Mesodermal cell (in vitro differentiated cells): ENCODE measurements around the gene ASPSCR1.
"Not testable (repeated sequence)": the region's sequence is repeated elsewhere in the genome, so short reads cannot be mapped to it uniquely, and the experiment has no call there.

Experiments
- H3K27ac ChIP-seq: 2 replicates; pipeline ENCODE4 v1.7.0; 2013; ENCODE audit warnings: mild to moderate bottlenecking, low read depth, low read length, moderate library complexity; ENCODE audit not compliant: severe bottlenecking
- H3K36me3 ChIP-seq: 2 replicates; pipeline ENCODE4 v1.7.1; 2013; ENCODE audit warnings: mild to moderate bottlenecking, low read length, moderate library complexity; ENCODE audit not compliant: control insufficient read depth, insufficient read depth
- H3K4me1 ChIP-seq: one replicate; pipeline ENCODE4 v1.7.1; 2013; ENCODE audit warnings: mild to moderate bottlenecking, low read length; ENCODE audit not compliant: insufficient read depth, control insufficient read depth, poor library complexity, severe bottlenecking
- H3K4me3 ChIP-seq: 2 replicates; pipeline ENCODE4 v1.7.0; 2013; ENCODE audit warnings: low read length, control low read depth, mild to moderate bottlenecking; ENCODE audit not compliant: insufficient read depth, poor library complexity, severe bottlenecking; ENCODE audit errors: extremely low read depth
- H3K9me3 ChIP-seq: 2 replicates; pipeline ENCODE4 v1.7.1; 2013; ENCODE audit warnings: mild to moderate bottlenecking, low read length, moderate library complexity; ENCODE audit not compliant: control insufficient read depth
- WGBS, 2 experiments: methylation state at CpG; one replicate each; pipeline ENCODE4 v1.1.5; 2013; ENCODE audit warnings: missing lambda C conversion rate in 2 of 2; ENCODE audit not compliant: insufficient coverage in 2 of 2; 5-methylcytosine and 5-hydroxymethylcytosine counted together

ASPSCR1 gene

DNA sequence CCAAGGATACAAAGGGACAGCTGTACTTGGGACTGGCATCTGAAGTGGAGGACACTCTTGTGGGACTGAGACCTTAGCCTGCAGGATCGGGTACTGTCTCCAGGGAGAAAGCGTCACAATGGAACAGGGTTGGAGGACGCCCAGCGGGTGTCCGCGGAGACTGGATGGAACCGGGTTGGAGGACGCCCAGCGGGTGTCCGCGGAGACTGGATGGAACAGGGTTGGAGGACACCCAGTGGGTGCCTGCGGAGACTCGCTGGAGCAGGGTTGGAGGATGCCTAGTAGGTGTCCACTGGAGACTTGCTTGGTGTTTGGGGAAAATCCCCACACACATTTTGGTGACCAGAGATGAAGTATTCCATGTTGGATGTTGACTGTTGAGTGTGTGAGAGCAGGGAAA, 30.2 kb upstream of the ASPSCR1 start, which contains the start of gene MYADML2:
MYADML2 (minus strand) TSS at position 45 of the 400 bp plus-strand sequence. CDS start 5,492 bp downstream, outside the sequence.
- 91 to 100% methylated on average over 5 to 13 of the region's 13 CpGs for WGBS, 2 experiments
- no peak within 1 kb of the TSS for H3K4me3 ChIP-seq
- no peak within 1 kb of the TSS for H3K27ac ChIP-seq
- no peaks in the 10 kb centered on the region for H3K9me3 ChIP-seq
- no peaks in the 10 kb centered on the region for H3K4me1 ChIP-seq
- no peaks in the 10 kb centered on the region for H3K36me3 ChIP-seq

DNA sequence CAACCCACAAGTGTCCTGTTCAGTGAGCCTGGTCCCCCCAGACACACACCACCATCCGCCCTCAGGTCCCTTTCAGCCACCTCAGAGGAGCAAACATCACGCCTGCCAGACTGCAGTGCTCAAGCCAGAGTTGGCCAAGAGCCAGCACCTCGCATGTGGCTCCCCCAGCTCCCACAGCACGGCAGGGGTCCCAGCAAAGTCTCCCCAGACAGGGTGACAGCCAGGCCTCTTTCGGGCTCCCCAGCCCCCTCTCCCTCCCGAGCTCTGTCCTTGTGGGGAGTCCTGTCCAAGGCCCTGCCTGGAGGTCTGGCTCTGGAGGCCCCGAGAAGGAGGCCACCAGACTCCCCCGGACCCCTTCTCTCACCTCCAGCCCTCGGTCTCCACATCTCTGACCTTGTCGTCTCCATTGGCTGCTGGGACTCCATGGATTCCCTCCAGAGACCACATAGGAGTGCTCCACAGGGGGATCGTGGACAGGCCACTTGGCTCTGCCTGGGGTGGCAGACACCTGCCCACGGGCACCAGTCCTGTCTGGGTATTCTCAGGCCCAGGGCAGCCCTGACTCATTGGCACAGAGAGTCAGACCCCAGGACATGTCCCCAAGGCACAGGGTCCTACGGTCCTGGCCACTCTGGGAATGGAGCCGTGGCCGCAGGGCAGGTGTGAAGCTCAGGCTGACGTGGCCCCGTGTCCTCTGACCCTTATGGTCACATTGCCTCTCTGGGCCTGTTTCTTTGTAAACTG, 28.6 kb upstream of the ASPSCR1 start:
- WGBS, 2 experiments = 86 to 88% methylated on average over 13 to 15 of the region's 17 CpGs
- peaks cover under 1% of the 10 kb centered on the region for H3K36me3 ChIP-seq
- H3K9me3 ChIP-seq = no peaks in the 10 kb centered on the region
- no peak overlapping the region for H3K4me3 ChIP-seq
- H3K4me1 ChIP-seq = no peaks in the 10 kb centered on the region
- no peak overlapping the region for H3K27ac ChIP-seq

DNA sequence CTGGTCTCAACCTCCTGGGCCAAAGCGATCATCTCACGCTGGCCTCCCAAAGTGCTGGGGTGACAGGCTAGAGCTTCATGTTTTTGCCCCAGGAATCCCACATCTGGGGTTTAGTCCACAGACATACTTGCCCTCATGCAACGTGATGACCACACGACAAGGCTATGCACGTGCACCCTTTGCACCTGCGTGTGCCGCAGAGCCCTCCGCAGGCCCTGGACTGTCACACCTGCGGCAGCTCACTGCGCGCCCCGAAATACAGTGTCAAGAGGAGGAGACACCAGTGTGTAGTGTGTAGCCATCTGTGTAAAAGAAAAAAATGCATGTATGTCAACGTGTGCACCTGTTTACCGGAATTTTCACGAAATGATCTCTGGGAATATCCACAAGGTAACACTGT, 26.9 kb upstream of the ASPSCR1 start:
- no peak overlapping the region for H3K27ac ChIP-seq
- WGBS, 2 experiments = 88 to 89% methylated on average over 15 of the region's 15 CpGs
- no peaks in the 10 kb centered on the region for H3K9me3 ChIP-seq
- no peak overlapping the region for H3K4me3 ChIP-seq
- peaks cover 3% of the 10 kb centered on the region for H3K36me3 ChIP-seq
- no peaks in the 10 kb centered on the region for H3K4me1 ChIP-seq

DNA sequence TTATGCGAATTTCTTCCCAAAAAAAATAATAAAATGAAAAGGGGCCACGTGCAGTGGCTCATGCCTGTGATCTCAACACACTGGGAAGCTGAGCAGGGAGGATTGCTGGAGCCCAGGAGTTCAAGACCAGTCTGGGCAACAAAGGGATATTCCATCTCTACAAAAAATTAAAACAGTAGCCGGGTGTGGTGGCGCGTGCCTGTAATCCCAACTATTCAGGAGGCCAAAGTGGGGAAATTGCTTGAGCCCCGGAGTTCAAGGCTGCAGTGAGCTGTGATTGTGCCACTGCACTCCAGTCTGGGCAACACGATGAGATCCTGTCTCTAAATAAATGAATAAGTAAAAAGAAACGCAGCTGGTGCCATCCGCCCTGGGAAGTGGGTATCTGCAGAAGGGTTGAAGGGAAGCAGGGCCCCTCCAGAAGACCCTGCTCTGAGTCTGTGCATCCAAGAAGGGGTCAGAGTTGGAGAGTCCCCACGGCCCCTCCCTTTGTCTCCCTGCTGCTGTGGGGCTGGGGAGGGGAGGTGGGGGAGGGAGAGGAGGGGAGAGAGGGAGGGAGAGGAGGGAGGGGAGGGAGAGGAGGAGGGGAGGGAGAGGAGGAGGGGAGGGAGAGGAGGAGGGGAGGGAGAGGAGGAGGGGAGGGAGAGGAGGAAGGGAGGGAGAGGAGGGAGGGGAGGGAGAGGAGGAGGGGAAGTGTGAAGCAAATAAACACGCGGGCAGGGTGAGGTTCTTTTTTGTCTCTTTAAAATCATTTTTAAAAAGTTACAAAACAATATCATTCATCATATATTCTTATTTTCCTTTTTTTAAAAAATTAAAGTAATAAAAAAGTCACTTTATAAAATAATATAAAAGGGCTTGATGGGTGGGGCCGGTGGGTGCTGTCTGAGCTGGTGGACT, 25.4 kb upstream of the ASPSCR1 start:
- 73 to 82% methylated on average over 6 to 9 of the region's 13 CpGs for WGBS, 2 experiments
- Histone ChIP-seq H3K9me3 (no peaks in the 10 kb centered on the region), H3K4me3 (no peak overlapping the region), H3K36me3 (peaks cover 3% of the 10 kb centered on the region), H3K27ac (no peak overlapping the region), H3K4me1 (no peaks in the 10 kb centered on the region)

DNA sequence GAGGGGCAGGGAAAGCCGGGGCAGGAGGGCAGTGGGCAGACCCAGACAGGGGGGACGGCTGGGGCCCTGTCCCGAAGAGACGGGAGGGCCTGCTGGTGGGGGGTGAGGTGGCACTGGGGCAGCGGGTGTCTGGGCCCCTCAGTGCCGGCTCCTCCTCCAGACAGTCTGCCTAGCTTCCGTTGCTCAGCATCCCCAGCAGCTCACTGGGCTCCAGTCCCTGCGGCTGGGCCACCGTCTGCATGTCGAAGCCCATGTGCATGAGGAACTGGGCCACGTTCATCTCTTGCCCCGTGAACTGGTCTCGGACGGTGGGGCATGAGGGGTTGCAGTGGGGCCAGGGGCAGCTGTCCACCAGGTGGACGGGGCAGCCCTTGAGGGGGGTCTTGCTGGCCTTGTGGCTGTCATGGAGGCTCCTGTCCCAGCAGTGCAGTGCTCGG, 24.6 kb upstream of the ASPSCR1 start:
- WGBS, 2 experiments = 83 to 90% methylated on average over 9 to 14 of the region's 16 CpGs
- H3K27ac ChIP-seq = no peak overlapping the region
- H3K9me3 ChIP-seq = no peaks in the 10 kb centered on the region
- no peaks in the 10 kb centered on the region for H3K4me1 ChIP-seq
- H3K4me3 ChIP-seq = no peak overlapping the region
- peaks cover 3% of the 10 kb centered on the region for H3K36me3 ChIP-seq

DNA sequence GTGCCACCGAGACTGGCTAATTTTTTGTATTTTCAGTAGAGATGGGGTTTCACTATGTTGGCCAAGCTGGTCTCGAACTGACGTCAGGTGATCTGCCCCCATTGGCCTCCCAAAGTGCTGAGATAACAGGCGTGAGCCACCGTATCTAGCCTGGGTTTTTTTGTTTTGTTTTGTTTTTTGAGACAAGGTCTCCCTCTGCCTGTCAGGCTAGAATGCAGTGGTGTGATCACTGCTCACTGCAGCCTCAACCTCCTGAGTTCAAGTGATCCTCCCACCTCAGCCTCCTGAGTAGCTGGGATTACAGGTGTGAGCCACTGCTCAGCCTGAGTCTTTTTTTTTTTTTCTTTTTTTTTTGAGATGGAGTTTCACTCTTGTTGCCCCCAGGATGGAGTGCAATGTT, 24.0 kb upstream of the ASPSCR1 start:
- H3K4me1 ChIP-seq, H3K36me3 ChIP-seq: not testable (repeated sequence)
- 73 to 80% methylated on average over 3 to 5 of the region's 5 CpGs for WGBS, 2 experiments

DNA sequence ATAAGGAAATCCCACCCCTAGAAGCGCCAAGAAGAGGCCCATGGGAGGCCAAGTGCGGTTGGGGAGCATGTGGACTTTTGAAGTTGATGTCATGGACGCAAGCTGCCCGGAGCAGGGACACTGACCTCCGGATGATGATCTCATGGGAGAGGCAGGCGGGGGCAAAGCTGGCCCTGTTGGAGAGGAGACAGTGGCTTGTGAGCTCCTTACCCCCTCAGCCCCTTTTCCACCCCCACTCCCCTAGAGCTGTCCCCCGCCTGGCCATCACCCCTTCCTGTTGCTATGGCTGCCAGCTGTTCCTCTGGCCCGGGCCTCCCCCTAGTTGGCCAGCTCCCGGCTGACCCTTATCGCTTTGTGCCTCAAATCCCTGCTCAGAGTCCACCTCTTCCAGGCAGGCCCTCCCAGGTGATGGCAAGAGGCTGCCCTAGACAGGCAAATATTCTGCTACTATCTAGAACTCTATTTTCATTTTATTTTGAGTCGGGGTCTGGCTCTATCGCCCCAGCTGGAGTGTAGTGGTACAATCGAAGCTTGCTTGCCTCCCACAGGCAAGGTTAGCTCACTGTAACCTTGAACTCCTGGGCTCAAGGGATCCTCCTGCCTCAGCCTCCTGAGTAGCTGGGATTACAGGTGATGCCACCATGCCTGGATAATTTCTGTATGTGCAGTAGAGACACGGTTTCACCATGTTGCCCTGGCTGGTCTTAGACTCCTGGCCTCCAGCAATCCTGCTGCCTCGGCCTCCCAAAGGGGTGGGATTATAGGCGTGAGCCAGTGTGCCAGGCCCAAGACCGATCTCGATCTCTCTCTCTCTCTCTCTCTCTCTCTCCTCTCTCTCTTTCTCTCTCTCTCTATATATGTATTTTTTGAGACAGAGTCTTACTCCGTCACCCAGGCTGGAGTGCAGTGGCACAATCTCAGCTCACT, 23.0 kb upstream of the ASPSCR1 start:
- H3K9me3 ChIP-seq = no peaks in the 10 kb centered on the region
- no peaks in the 10 kb centered on the region for H3K4me1 ChIP-seq
- H3K4me3 ChIP-seq = no peak overlapping the region
- 85 to 91% methylated on average over 13 of the region's 19 CpGs for WGBS, 2 experiments
- no peak overlapping the region for H3K27ac ChIP-seq
- H3K36me3 ChIP-seq = peaks cover 3% of the 10 kb centered on the region

More for the DNA sequence above, 24.0 kb upstream of the ASPSCR1 start:
- not testable (repeated sequence) for H3K9me3 ChIP-seq, H3K27ac ChIP-seq, H3K4me3 ChIP-seq

DNA sequence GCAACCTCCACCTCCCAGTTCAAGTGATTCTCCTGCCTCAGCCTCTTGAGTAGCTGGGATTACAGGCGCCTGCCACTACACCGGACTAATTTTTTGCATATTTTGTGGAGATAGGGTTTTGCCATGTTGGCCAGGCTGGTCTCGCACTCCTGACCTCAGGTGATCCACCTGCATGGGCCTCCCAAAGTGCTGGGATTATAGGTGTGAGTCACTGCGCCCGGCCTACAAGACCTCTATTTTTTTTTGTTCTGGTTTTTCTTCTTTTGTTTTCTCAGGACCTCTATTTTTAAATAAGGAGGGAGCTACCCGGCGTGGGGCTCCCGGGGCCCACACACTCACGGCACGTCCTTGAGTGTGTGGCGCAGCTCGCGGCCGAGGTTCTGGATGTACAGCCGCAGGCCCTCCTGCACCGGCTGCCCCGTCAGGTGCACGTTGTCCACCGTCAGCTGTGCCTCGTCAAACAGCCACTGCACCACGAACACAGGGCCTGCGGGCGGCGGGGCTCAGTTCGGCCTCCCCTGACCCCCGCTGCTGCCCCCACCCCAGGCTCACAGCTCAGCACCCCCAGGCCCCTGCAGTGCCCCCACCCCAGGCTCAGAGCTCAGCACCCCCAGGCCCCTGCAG, 22.3 kb upstream of the ASPSCR1 start:
- WGBS, 2 experiments = 91 to 97% methylated on average over 15 to 16 of the region's 26 CpGs
- Histone ChIP-seq H3K4me1 (no peaks in the 10 kb centered on the region), H3K27ac (no peak overlapping the region), H3K9me3 (no peaks in the 10 kb centered on the region), H3K36me3 (peaks cover 3% of the 10 kb centered on the region), H3K4me3 (no peak overlapping the region)

DNA sequence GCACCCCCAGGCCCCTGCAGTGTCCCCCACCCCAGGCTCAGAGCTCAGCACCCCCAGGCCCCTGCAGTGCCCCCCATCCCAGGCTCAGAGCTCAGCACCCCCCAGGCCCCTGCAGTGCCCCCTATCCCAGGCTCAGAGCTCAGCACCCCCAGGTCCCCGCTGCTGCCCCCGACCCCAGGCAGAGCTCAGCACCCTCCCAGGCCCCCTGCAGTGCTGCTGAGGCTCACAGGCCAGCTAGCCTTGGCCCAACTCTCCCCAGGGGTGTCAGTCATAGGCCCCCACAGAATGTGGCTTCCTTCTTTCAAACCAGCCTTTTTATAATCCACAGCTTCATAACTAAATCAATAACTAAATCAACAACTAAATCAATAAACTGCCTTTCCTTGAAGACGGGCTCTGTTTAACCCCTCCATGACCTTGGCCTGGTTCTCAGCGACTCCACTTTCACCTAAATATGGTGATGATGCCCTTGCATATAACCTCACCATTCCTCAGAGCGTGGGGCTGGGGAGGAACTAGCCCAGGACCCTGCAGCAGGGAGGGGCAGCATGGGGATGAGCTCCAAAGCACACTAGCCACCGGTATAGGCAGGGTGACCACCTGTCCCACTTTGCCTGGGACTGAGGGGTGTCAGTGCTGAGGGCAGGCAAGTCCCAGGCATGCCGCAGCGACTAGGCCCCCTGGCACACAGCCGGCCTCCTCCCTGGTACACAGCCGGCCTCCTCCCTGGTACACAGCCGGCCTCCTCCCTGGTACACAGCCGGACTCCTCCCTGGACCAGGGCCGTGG, 21.5 kb upstream of the ASPSCR1 start:
- Histone ChIP-seq H3K4me1 (no peaks in the 10 kb centered on the region), H3K36me3 (peaks cover 3% of the 10 kb centered on the region), H3K27ac (no peak overlapping the region), H3K4me3 (no peak overlapping the region), H3K9me3 (no peaks in the 10 kb centered on the region)
- WGBS, 2 experiments = 90 to 91% methylated on average over 11 to 13 of the region's 13 CpGs
